ENCODE results near the gene ZFP57.

ZFP57 gene

GRCh38 chr6:29680416-29680815, 536 bp downstream of the ZFP57 start:
- Histone ChIP-seq H3K4me3 (ENCODE audit: low read length, poor library complexity, severe bottlenecking) (no peak overlapping the region), H3K79me2 (ENCODE audit: insufficient read depth, low read length) (no peaks in the 10 kb centered on the region), H3K9me2 (replicated peaks; ENCODE audit: low read depth, low read length) (no peaks in the 10 kb centered on the region), H3K9me3 (ENCODE audit: insufficient read depth, low read depth, low read length) (no peaks in the 10 kb centered on the region), H3K36me3 (ENCODE audit: insufficient read depth, low read length) (no peaks in the 10 kb centered on the region), H4K20me1 (ENCODE audit: insufficient read depth, low read length, poor library complexity, severe bottlenecking) (no peaks in the 10 kb centered on the region), H3K9ac (ENCODE audit: low read depth, low read length, poor library complexity, severe bottlenecking) (no peak overlapping the region), H3K27me3 (ENCODE audit: insufficient read depth, low read length, poor library complexity, severe bottlenecking) (no peaks in the 10 kb centered on the region), H3K4me1 (ENCODE audit: insufficient read depth, low read length, poor library complexity, severe bottlenecking) (peaks cover 12% of the 10 kb centered on the region), H2AFZ (ENCODE audit: low read length) (no peak overlapping the region), H3K4me2 (ENCODE audit: low read depth, low read length, poor library complexity, severe bottlenecking) (no peak overlapping the region), H3F3A (ENCODE audit: low read depth) (no peaks in the 10 kb centered on the region)
- TF ChIP-seq CTCF (conservative IDR thresholded peaks at IDR 0.05; ENCODE audit: low read length) (no peak), EZH2phosphoT487 (IDR thresholded peaks at IDR 0.05; ENCODE audit: borderline replicate concordance) (no peak)

GRCh38 chr6:29679962-29680361, 990 bp downstream of the ZFP57 start:
- no peak overlapping the region for H2AFZ ChIP-seq (ENCODE audit: low read length)
- no peak for TF ChIP-seq CTCF (conservative IDR thresholded peaks at IDR 0.05; ENCODE audit: low read length)
- TF ChIP-seq EZH2phosphoT487 (IDR thresholded peaks at IDR 0.05; ENCODE audit: borderline replicate concordance) = no peak

GRCh38 chr6:29678114-29678513, 2.8 kb downstream of the ZFP57 start:
- H3K27me3 ChIP-seq (ENCODE audit: insufficient read depth, low read length, poor library complexity, severe bottlenecking) = no peaks in the 10 kb centered on the region
- no peak overlapping the region for H3K4me2 ChIP-seq (ENCODE audit: low read depth, low read length, poor library complexity, severe bottlenecking)
- H3K36me3 ChIP-seq (ENCODE audit: insufficient read depth, low read length) = no peaks in the 10 kb centered on the region
- no peaks in the 10 kb centered on the region for H3F3A ChIP-seq (ENCODE audit: low read depth)
- H3K4me1 ChIP-seq (ENCODE audit: insufficient read depth, low read length, poor library complexity, severe bottlenecking) = peaks cover 12% of the 10 kb centered on the region
- no peak overlapping the region for H3K9ac ChIP-seq (ENCODE audit: low read depth, low read length, poor library complexity, severe bottlenecking)
- no peak for TF ChIP-seq EZH2phosphoT487 (IDR thresholded peaks at IDR 0.05; ENCODE audit: borderline replicate concordance)
- no peak for TF ChIP-seq CTCF (conservative IDR thresholded peaks at IDR 0.05; ENCODE audit: low read length)
- H3K9me2 ChIP-seq (replicated peaks; ENCODE audit: low read depth, low read length) = no peaks in the 10 kb centered on the region
- no peaks in the 10 kb centered on the region for H4K20me1 ChIP-seq (ENCODE audit: insufficient read depth, low read length, poor library complexity, severe bottlenecking)
- H3K9me3 ChIP-seq (ENCODE audit: insufficient read depth, low read depth, low read length) = no peaks in the 10 kb centered on the region
- H3K4me3 ChIP-seq (ENCODE audit: low read length, poor library complexity, severe bottlenecking) = no peak overlapping the region
- H2AFZ ChIP-seq (ENCODE audit: low read length) = no peak overlapping the region
- H3K79me2 ChIP-seq (ENCODE audit: insufficient read depth, low read length) = no peaks in the 10 kb centered on the region

More at GRCh38 chr6:29679962-29680361, 990 bp downstream of the ZFP57 start:
- Histone ChIP-seq H3K79me2 (ENCODE audit: insufficient read depth, low read length) (no peaks in the 10 kb centered on the region), H3K27me3 (ENCODE audit: insufficient read depth, low read length, poor library complexity, severe bottlenecking) (no peaks in the 10 kb centered on the region), H4K20me1 (ENCODE audit: insufficient read depth, low read length, poor library complexity, severe bottlenecking) (no peaks in the 10 kb centered on the region), H3K4me3 (ENCODE audit: low read length, poor library complexity, severe bottlenecking) (no peak overlapping the region), H3K9me3 (ENCODE audit: insufficient read depth, low read depth, low read length) (no peaks in the 10 kb centered on the region), H3K4me1 (ENCODE audit: insufficient read depth, low read length, poor library complexity, severe bottlenecking) (peaks cover 12% of the 10 kb centered on the region), H3F3A (ENCODE audit: low read depth) (no peaks in the 10 kb centered on the region), H3K9ac (ENCODE audit: low read depth, low read length, poor library complexity, severe bottlenecking) (no peak overlapping the region), H3K9me2 (replicated peaks; ENCODE audit: low read depth, low read length) (no peaks in the 10 kb centered on the region), H3K4me2 (ENCODE audit: low read depth, low read length, poor library complexity, severe bottlenecking) (no peak overlapping the region), H3K36me3 (ENCODE audit: insufficient read depth, low read length) (no peaks in the 10 kb centered on the region)
